GM23338 (cell line): ENCODE data around the gene MRGPRE. TPM values are rescaled to one million over a fixed set of nuclear protein-coding genes. Genes with fewer than 3 reads are reported as not detected.

Experiments
- ATAC-seq: fragments of 200-7000 bp; cut with Tn5 transposase; 3 replicates; pipeline ENCODE4 v1.9.1; 2020
- DNase-seq: peaks from one replicate; pipeline ENCODE4 v3.0.0-alpha.2; 2015; ENCODE audit warnings: low spot score
- H2AFZ ChIP-seq: fragments of 200-600 bp; sonication (generic); 2 replicates; pipeline ENCODE4 v1.8.0; 2016; ENCODE audit warnings: antibody characterized with exemption, mild to moderate bottlenecking, moderate library complexity
- H3F3A ChIP-seq: fragments of 200-600 bp; sonication (generic); replicated peaks from 2 replicates; pipeline ENCODE4 v1.8.0; 2017; ENCODE audit warnings: antibody characterized with exemption, mixed run types, low read depth
- H3K27ac ChIP-seq: fragments of 200-600 bp; sonication (generic); 2 replicates; pipeline ENCODE4 v1.6.1; 2016; ENCODE audit warnings: low read depth
- H3K27me3 ChIP-seq: fragments of 200-600 bp; sonication (generic); 2 replicates; pipeline ENCODE4 v1.8.0; 2016; ENCODE audit warnings: mild to moderate bottlenecking, mixed run types, moderate library complexity; ENCODE audit not compliant: insufficient read depth
- H3K36me3 ChIP-seq: fragments of 200-600 bp; sonication (generic); 2 replicates; pipeline ENCODE4 v1.8.0; 2016; ENCODE audit warnings: mild to moderate bottlenecking; ENCODE audit not compliant: insufficient read depth
- H3K4me1 ChIP-seq: fragments of 200-600 bp; sonication (generic); 2 replicates; pipeline ENCODE4 v1.8.0; 2016; ENCODE audit warnings: mild to moderate bottlenecking, moderate library complexity; ENCODE audit not compliant: insufficient read depth
- H3K4me2 ChIP-seq: fragments of 200-600 bp; sonication (generic); 2 replicates; pipeline ENCODE4 v1.7.1; 2017; ENCODE audit warnings: mixed run types
- H3K4me3 ChIP-seq: fragments of 200-600 bp; sonication (generic); 2 replicates; pipeline ENCODE4 v1.6.1; 2016; ENCODE audit warnings: mixed run types
- H3K79me2 ChIP-seq: fragments of 200-600 bp; sonication (generic); replicated peaks from 2 replicates; pipeline ENCODE4 v1.8.0; 2017; ENCODE audit warnings: mild to moderate bottlenecking; ENCODE audit not compliant: insufficient read depth
- H3K9me2 ChIP-seq: fragments of 200-600 bp; sonication (generic); 2 replicates; pipeline ENCODE4 v1.8.0; 2017; ENCODE audit not compliant: insufficient read depth
- H4K20me1 ChIP-seq: fragments of 200-600 bp; sonication (generic); replicated peaks from 2 replicates; pipeline ENCODE4 v1.8.0; 2017; ENCODE audit warnings: mild to moderate bottlenecking; ENCODE audit not compliant: insufficient read depth
- H3K27ac Mint-ChIP-seq: 2 replicates; pipeline ENCODE4 v1.8.0; 2020; ENCODE audit warnings: inconsistent platforms, mild to moderate bottlenecking, moderate library complexity, mixed read lengths
- H3K27me3 Mint-ChIP-seq: 3 replicates; pipeline ENCODE4 v1.8.0; 2022; ENCODE audit warnings: low read depth, mild to moderate bottlenecking, moderate library complexity, mixed read lengths, inconsistent platforms; ENCODE audit not compliant: insufficient read depth, poor library complexity
- H3K36me3 Mint-ChIP-seq: 3 replicates; pipeline ENCODE4 v1.8.0; 2021; ENCODE audit warnings: low read depth, mild to moderate bottlenecking, inconsistent platforms, moderate library complexity, mixed read lengths
- H3K4me1 Mint-ChIP-seq: 3 replicates; pipeline ENCODE4 v1.8.0; 2020; ENCODE audit warnings: mild to moderate bottlenecking, inconsistent platforms, mixed read lengths
- H3K4me3 Mint-ChIP-seq: 3 replicates; pipeline ENCODE4 v1.8.0; 2021; ENCODE audit warnings: moderate library complexity, mild to moderate bottlenecking, inconsistent platforms, mixed read lengths
- H3K9me3 Mint-ChIP-seq: 3 replicates; pipeline ENCODE4 v1.8.0; 2020; ENCODE audit warnings: moderate library complexity, mild to moderate bottlenecking, inconsistent platforms, mixed read lengths
- CREB1 ChIP-seq: fragments of 250-450 bp; sonication (Bioruptor Pico); IDR thresholded peaks from 2 replicates; pipeline ENCODE4 v1.5.0; 2020; ENCODE audit warnings: low read depth, mild to moderate bottlenecking, moderate library complexity
- JUNB ChIP-seq: IDR thresholded peaks from one replicate; pipeline ENCODE4 v1.6.1; 2016; ENCODE audit warnings: antibody characterized with exemption; ENCODE audit not compliant: unreplicated experiment
- NANOG ChIP-seq: IDR thresholded peaks from 2 replicates; pipeline ENCODE4 v1.6.1; 2016; ENCODE audit warnings: antibody characterized with exemption, borderline replicate concordance
- POLR2AphosphoS5 ChIP-seq: IDR thresholded peaks from 2 replicates; pipeline ENCODE4 v1.6.1; 2016; ENCODE audit warnings: antibody characterized with exemption, low read depth
- STAT1 ChIP-seq: IDR thresholded peaks from one replicate; pipeline ENCODE4 v1.6.1; 2016; ENCODE audit warnings: antibody characterized with exemption; ENCODE audit not compliant: unreplicated experiment
- ZNF114 ChIP-seq: fragments of 250-450 bp; sonication (Bioruptor Pico); IDR thresholded peaks from 2 replicates; pipeline ENCODE4 v1.5.0; 2020; ENCODE audit warnings: mild to moderate bottlenecking, moderate library complexity
- ZNF331 ChIP-seq: fragments of 250-450 bp; sonication (Bioruptor Pico); IDR thresholded peaks from 2 replicates; pipeline ENCODE4 v1.5.0; 2020; ENCODE audit warnings: low read depth, mild to moderate bottlenecking, moderate library complexity
- ZNF462 ChIP-seq: fragments of 250-450 bp; sonication (Bioruptor Pico); IDR thresholded peaks from 2 replicates; pipeline ENCODE4 v1.5.0; 2020; ENCODE audit warnings: mild to moderate bottlenecking, moderate library complexity
- polyA plus RNA-seq: library from polyadenylated mRNA; unstranded; fragments of >200 nt; fragmentation: Nextera tagmentation; extraction: Ambion mirVana; gene quantifications from 2 replicates; pipeline ENCODE4 v1.2.1, GENCODE V29; 2016
- total RNA-seq: library from RNA; depleted of rRNA; stranded (reverse); fragments of >200 nt; shearing (Covaris generic); gene quantifications from 2 replicates; pipeline ENCODE4 v1.2.3, GENCODE V29; 2014
- TF ChIP-seq, protein P1 (sequence below), 2 experiments: fragments of 200-600 bp in 1 of 2; sonication (generic) in 1 of 2; conservative IDR thresholded peaks; 2 replicates each; pipeline versions ENCODE4 v1.5.1 to v1.6.1; 2016 to 2017; ENCODE audit warnings: antibody characterized with exemption in 2 of 2, low read depth in 2 of 2, mild to moderate bottlenecking in 2 of 2, moderate library complexity in 1 of 2

The MRGPRE gene
- total and polyA plus RNA-seq, 2 experiments from 2014 or later, result not detected

DNA sequence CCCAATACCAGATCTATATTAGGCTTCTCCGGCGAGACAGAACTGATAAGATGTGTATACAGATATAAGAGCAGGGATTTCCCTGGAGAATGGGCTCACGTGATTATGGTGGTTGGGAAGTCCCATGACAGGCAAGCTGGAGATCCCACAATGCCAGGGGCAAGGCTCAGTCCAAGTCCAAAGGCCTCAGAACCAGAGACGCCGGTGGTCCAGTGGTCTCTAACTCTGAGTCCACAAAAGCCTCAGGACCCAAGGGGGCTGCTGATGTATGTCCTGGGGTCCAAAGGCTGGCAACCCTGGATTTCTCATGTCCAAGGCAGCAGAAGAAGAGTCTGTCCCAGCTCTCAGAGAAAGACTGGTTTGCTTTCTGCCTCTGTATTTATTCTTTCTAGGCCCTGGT lies 51.3 kb downstream of the MRGPRE start:
- H3K36me3 Mint-ChIP-seq, result no peaks in the 10 kb centered on the region

More for the DNA sequence above, 51.3 kb downstream of the MRGPRE start:
- Histone ChIP-seq H3K27ac (no peak overlapping the region), H3K79me2 (no peaks in the 10 kb centered on the region), H3K36me3 (no peaks in the 10 kb centered on the region), H2AFZ (no peak overlapping the region), H3K9me2 (peaks cover 5% of the 10 kb centered on the region; the same call in 1 of the 2 replicates), H4K20me1 (no peaks in the 10 kb centered on the region), H3F3A (no peaks in the 10 kb centered on the region), H3K4me3 (no peak overlapping the region), H3K4me2 (no peak overlapping the region), H3K27me3 (no peaks in the 10 kb centered on the region), H3K4me1 (no peaks in the 10 kb centered on the region)
- peaks cover 11% of the 10 kb centered on the region for H3K9me3 Mint-ChIP-seq
- DNase-seq, result no peak
- TF ChIP-seq ZNF331 (CRISPR knock-in tag) (no peak), ZNF462 (CRISPR knock-in tag) (no peak), JUNB (no peak), POLR2AphosphoS5 (no peak), NANOG (no peak), ZNF114 (CRISPR knock-in tag) (no peak), STAT1 (no peak), CREB1 (CRISPR knock-in tag) (no peak)
- TF ChIP-seq, protein P1, sequence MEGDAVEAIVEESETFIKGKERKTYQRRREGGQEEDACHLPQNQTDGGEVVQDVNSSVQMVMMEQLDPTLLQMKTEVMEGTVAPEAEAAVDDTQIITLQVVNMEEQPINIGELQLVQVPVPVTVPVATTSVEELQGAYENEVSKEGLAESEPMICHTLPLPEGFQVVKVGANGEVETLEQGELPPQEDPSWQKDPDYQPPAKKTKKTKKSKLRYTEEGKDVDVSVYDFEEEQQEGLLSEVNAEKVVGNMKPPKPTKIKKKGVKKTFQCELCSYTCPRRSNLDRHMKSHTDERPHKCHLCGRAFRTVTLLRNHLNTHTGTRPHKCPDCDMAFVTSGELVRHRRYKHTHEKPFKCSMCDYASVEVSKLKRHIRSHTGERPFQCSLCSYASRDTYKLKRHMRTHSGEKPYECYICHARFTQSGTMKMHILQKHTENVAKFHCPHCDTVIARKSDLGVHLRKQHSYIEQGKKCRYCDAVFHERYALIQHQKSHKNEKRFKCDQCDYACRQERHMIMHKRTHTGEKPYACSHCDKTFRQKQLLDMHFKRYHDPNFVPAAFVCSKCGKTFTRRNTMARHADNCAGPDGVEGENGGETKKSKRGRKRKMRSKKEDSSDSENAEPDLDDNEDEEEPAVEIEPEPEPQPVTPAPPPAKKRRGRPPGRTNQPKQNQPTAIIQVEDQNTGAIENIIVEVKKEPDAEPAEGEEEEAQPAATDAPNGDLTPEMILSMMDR (conservative IDR thresholded peaks at IDR 0.05; ENCODE audit: low read depth in 2 of 2), result no peak
- peaks cover 2% of the 10 kb centered on the region; the same call in 1 of the 3 replicates for H3K4me1 Mint-ChIP-seq
- no peak overlapping the region for H3K4me3 Mint-ChIP-seq
- H3K27ac Mint-ChIP-seq, result no peak overlapping the region
- no peak for ATAC-seq
- peaks cover 7% of the 10 kb centered on the region for H3K27me3 Mint-ChIP-seq
